GM13977 (cell line): ENCODE data around the gene MTX2.

Experiments used
- DNase-seq: peaks from one replicate; pipeline ENCODE4 v3.0.0; 2012; ENCODE audit warnings: low spot score
- CTCF ChIP-seq: IDR thresholded peaks from 2 replicates; pipeline ENCODE4 v1.5.1; 2012; ENCODE audit warnings: mild to moderate bottlenecking, control low read depth; ENCODE audit not compliant: insufficient read depth; ENCODE audit errors: extremely low read depth, missing control alignments
- in situ Hi-C: fragments of 300-500 bp; cut with MboI; formaldehyde crosslinking; loops from one replicate; pipeline ENCODE4 v1.12.0; 2022; ENCODE audit warnings: low sequenced_read_pairs, low pct_unique_long_range_greater_than_20kb, mixed read lengths, inconsistent platforms; ENCODE audit not compliant: unreplicated experiment

MTX2 gene

GRCh38 chr2:176242276-176242675 is 27.0 kb upstream of the MTX2 start:
- in situ Hi-C loops, result no loop called here
- no peak for TF ChIP-seq CTCF
- no peak for DNase-seq

- in situ Hi-C loops, result no loop called here
- DNase-seq, result no peak
- no peak for TF ChIP-seq CTCF
Measured at GRCh38 chr2:176246331-176246730, 22.9 kb upstream of the MTX2 start.

GRCh38 chr2:176247859-176248258 is 21.4 kb upstream of the MTX2 start:
- no peak for DNase-seq
- in situ Hi-C loops, result no loop called here
- TF ChIP-seq CTCF, result no peak

GRCh38 chr2:176251928-176252327 is 17.3 kb upstream of the MTX2 start:
- DNase-seq, result no peak
- no peak for TF ChIP-seq CTCF
- in situ Hi-C loops, result no loop called here

GRCh38 chr2:176260689-176261088 is 8.6 kb upstream of the MTX2 start:
- no peak for DNase-seq
- in situ Hi-C loops, result no loop called here
- no peak for TF ChIP-seq CTCF

GRCh38 chr2:176261136-176261535 is 8.1 kb upstream of the MTX2 start:
- in situ Hi-C loops, result no loop called here
- DNase-seq, result no peak
- no peak for TF ChIP-seq CTCF

GRCh38 chr2:176268976-176269318 is 295 bp upstream of the MTX2 start:
- no peak for TF ChIP-seq CTCF
- no peak for DNase-seq
- in situ Hi-C loops, result no loop called here
